Endodermal cell (in vitro differentiated cells): Measurements from ENCODE around the gene CDH13. TPM values are rescaled to one million over a fixed set of nuclear protein-coding genes. Genes with fewer than 3 reads are reported as not detected.

Source experiments
- DNase-seq: peaks from one replicate; pipeline ENCODE4 v3.0.0-alpha.2; 2017
- H3K27ac ChIP-seq: 2 replicates; pipeline ENCODE4 v1.5.1; 2013; ENCODE audit warnings: mild to moderate bottlenecking, low read depth, low read length, moderate library complexity
- H3K27me3 ChIP-seq: 2 replicates; pipeline ENCODE4 v1.6.1; 2013; ENCODE audit warnings: mild to moderate bottlenecking, low read length, moderate library complexity; ENCODE audit not compliant: insufficient read depth, control insufficient read depth, poor library complexity, severe bottlenecking
- H3K36me3 ChIP-seq: 2 replicates; pipeline ENCODE4 v1.7.0; 2013; ENCODE audit warnings: mild to moderate bottlenecking, low read length, moderate library complexity; ENCODE audit not compliant: control insufficient read depth, insufficient read depth
- H3K4me1 ChIP-seq: one replicate; pipeline ENCODE4 v1.7.0; 2013; ENCODE audit warnings: low read length; ENCODE audit not compliant: control insufficient read depth, insufficient read depth
- H3K4me3 ChIP-seq: 2 replicates; pipeline ENCODE4 v1.5.1; 2013; ENCODE audit warnings: mild to moderate bottlenecking, low read length, moderate library complexity
- H3K9ac ChIP-seq: 2 replicates; pipeline ENCODE4 v1.6.1; 2013; ENCODE audit warnings: mild to moderate bottlenecking, low read length, moderate library complexity; ENCODE audit not compliant: poor library complexity, severe bottlenecking; ENCODE audit errors: extremely low read depth
- H3K9me3 ChIP-seq: 2 replicates; pipeline ENCODE4 v1.6.1; 2013; ENCODE audit warnings: mild to moderate bottlenecking, low read length, moderate library complexity; ENCODE audit not compliant: control insufficient read depth
- H3K27ac Mint-ChIP-seq: 2 replicates; pipeline ENCODE4 v1.8.0; 2020; ENCODE audit warnings: mixed read lengths
- H3K27me3 Mint-ChIP-seq: 2 replicates; pipeline ENCODE4 v1.8.0; 2021; ENCODE audit warnings: mild to moderate bottlenecking, mixed read lengths; ENCODE audit not compliant: insufficient read depth
- H3K36me3 Mint-ChIP-seq: 2 replicates; pipeline ENCODE4 v1.8.0; 2020; ENCODE audit warnings: low read depth, mixed read lengths
- H3K4me1 Mint-ChIP-seq: 2 replicates; pipeline ENCODE4 v1.8.0; 2020; ENCODE audit warnings: mixed read lengths
- H3K4me3 Mint-ChIP-seq: 2 replicates; pipeline ENCODE4 v1.8.0; 2020; ENCODE audit warnings: mild to moderate bottlenecking, moderate library complexity, mixed read lengths
- H3K9me3 Mint-ChIP-seq: 2 replicates; pipeline ENCODE4 v1.8.0; 2020; ENCODE audit warnings: mild to moderate bottlenecking, mixed read lengths
- WGBS, 2 experiments: methylation state at CpG; one replicate each; pipeline versions ENCODE4 v1.1.5 to v1.1.7; 2013; ENCODE audit warnings: missing lambda C conversion rate in 2 of 2, mixed read lengths in 1 of 2; ENCODE audit not compliant: insufficient coverage in 1 of 2, insufficient read length in 1 of 2; 5-methylcytosine and 5-hydroxymethylcytosine counted together
- total RNA-seq, 2 donors: library from RNA; stranded (reverse); fragmentation: NEBNext Ultra II Directional in 1 of 2; extraction: Animal tissue kit (Norgen Biotek cat#: 25700) in 1 of 2; gene quantifications; 2 replicates in 1 of 2; 3 replicates in 1 of 2; pipeline ENCODE4 v1.2.1, GENCODE V29; 2021
- TF ChIP-seq, protein P1 (sequence below): fragments of 200-600 bp; sonication (generic); conservative IDR thresholded peaks from 2 replicates; pipeline ENCODE4 v1.5.0; 2021; ENCODE audit warnings: antibody characterized with exemption, mild to moderate bottlenecking

CDH13 gene
- total RNA-seq, 2 donors from 2014 or later, result 0.86 to 1.8 TPM

DNA sequence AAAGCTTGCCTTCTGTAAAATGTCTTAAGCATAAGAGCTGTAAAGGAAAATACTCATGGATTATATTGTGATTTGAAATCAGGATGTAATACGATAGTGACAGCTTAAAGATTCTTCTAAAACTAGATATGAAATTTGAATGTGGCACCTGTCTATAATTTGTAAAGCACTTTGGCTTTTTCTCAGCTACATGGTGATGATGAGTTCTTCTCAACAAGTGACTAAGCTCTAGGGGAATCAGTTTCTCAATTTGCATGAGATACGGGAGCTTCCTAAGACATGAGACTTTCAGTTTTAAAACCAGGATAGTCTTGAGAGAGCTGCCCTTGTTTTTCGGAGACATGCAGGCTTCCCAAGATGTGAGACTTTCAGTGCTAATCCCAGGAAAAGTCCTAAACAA lies 439.2 kb downstream of the CDH13 start:
- Histone ChIP-seq H3K9ac (no peak overlapping the region), H3K27ac (no peak overlapping the region), H3K36me3 (no peaks in the 10 kb centered on the region), H3K4me1 (no peaks in the 10 kb centered on the region), H3K9me3 (peaks cover 26% of the 10 kb centered on the region), H3K4me3 (no peak overlapping the region), H3K27me3 (no peaks in the 10 kb centered on the region)
- TF ChIP-seq, protein P1, sequence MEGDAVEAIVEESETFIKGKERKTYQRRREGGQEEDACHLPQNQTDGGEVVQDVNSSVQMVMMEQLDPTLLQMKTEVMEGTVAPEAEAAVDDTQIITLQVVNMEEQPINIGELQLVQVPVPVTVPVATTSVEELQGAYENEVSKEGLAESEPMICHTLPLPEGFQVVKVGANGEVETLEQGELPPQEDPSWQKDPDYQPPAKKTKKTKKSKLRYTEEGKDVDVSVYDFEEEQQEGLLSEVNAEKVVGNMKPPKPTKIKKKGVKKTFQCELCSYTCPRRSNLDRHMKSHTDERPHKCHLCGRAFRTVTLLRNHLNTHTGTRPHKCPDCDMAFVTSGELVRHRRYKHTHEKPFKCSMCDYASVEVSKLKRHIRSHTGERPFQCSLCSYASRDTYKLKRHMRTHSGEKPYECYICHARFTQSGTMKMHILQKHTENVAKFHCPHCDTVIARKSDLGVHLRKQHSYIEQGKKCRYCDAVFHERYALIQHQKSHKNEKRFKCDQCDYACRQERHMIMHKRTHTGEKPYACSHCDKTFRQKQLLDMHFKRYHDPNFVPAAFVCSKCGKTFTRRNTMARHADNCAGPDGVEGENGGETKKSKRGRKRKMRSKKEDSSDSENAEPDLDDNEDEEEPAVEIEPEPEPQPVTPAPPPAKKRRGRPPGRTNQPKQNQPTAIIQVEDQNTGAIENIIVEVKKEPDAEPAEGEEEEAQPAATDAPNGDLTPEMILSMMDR, result no peak
- Mint-ChIP-seq H3K4me1 (no peaks in the 10 kb centered on the region), H3K9me3 (peaks cover 32% of the 10 kb centered on the region), H3K4me3 (no peak overlapping the region), H3K27ac (no peak overlapping the region), H3K36me3 (peaks cover 4% of the 10 kb centered on the region), H3K27me3 (peaks cover 1% of the 10 kb centered on the region)
- no peak for DNase-seq
- 90% methylated on average over 3 of the region's 3 CpGs for WGBS, 2 experiments

DNA sequence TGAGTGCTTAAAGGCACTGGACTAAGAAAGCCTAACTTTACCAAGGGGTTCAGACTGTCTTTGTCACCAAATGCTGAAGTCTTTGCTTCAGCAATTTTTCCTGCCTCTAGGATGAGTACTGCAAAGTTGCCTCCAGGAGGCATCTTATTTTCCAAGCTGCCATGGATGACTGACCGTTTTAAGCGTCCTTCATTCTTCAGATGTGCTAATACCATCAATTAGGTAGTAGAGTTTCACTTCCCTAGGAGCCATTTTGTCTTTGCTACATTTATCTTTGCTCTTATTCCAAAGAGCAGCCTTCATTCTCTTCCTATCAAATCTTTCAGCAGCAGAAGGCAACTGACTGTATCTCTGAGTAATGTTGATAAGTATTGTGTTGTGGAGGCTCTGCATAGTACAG lies 440.1 kb downstream of the CDH13 start:
- Histone ChIP-seq H3K4me1 (no peaks in the 10 kb centered on the region), H3K9ac (no peak overlapping the region), H3K4me3 (no peak overlapping the region), H3K9me3 (peaks cover 26% of the 10 kb centered on the region), H3K27me3 (no peaks in the 10 kb centered on the region), H3K36me3 (no peaks in the 10 kb centered on the region), H3K27ac (no peak overlapping the region)
- TF ChIP-seq, protein P1, result no peak
- no peak for DNase-seq
- WGBS, 2 experiments, result 87 to 100% methylated on average over 2 of the region's 2 CpGs
- Mint-ChIP-seq H3K27ac (no peak overlapping the region), H3K36me3 (peaks cover 4% of the 10 kb centered on the region), H3K4me1 (no peaks in the 10 kb centered on the region), H3K9me3 (peaks cover 32% of the 10 kb centered on the region), H3K4me3 (no peak overlapping the region), H3K27me3 (peaks cover 1% of the 10 kb centered on the region)

DNA sequence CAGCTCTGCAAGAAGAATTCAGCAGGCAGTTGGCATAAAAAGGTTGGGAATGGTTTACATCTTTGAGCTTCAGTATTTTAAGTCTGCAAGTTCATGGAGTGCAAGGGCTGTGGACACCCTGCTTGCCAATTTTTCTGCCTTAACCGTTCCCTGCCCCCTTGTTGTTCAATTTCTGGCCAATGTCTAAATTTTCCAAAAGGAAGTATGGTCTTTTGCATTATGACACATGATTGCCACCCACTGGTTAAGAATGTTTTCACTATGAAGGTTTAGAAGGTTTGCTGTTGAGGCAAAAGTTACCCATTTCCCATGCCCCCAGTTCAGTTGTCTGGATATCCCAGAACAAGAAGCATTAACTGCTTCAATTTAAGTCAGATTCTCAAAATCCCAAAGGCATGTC lies 441.9 kb downstream of the CDH13 start:
- Histone ChIP-seq H3K27me3 (no peaks in the 10 kb centered on the region), H3K9me3 (peaks cover 26% of the 10 kb centered on the region), H3K27ac (no peak overlapping the region), H3K4me3 (no peak overlapping the region), H3K4me1 (no peaks in the 10 kb centered on the region), H3K9ac (no peak overlapping the region), H3K36me3 (no peaks in the 10 kb centered on the region)
- H3K27me3 Mint-ChIP-seq, result peaks cover 1% of the 10 kb centered on the region
- WGBS, 2 experiments, result 96% methylated on average over 1 of the region's 1 CpG; no CpG with 5 or more reads in 1 of the 2 experiments
- no peaks in the 10 kb centered on the region for H3K4me1 Mint-ChIP-seq
- peaks cover 4% of the 10 kb centered on the region for H3K36me3 Mint-ChIP-seq
- no peak overlapping the region for H3K4me3 Mint-ChIP-seq
- H3K27ac Mint-ChIP-seq, result no peak overlapping the region
- no peak for DNase-seq
- TF ChIP-seq, protein P1, result no peak
- peaks cover 29% of the 10 kb centered on the region for H3K9me3 Mint-ChIP-seq
